H1 (cell line): Measurements from ENCODE around the gene ARHGAP27. TPM values are rescaled to one million over a fixed set of nuclear protein-coding genes. Genes with fewer than 3 reads are reported as not detected.
"Not testable (repeated sequence)": the region's sequence is repeated elsewhere in the genome, so short reads cannot be mapped to it uniquely, and the experiment has no call there.

Source experiments
- CTCF ChIA-PET: fragments of 300-600 bp; sonication (Branson Sonifier 250); formaldehyde crosslinking; loops from one replicate; lab custom pipeline; 2021; ENCODE audit not compliant: partially characterized antibody; lab: Charles Lee
- POLR2A ChIA-PET: fragments of 300-600 bp; sonication (Branson Sonifier 250); formaldehyde crosslinking; loops from one replicate; lab custom pipeline; 2021; ENCODE audit warnings: inconsistent platforms; ENCODE audit not compliant: partially characterized antibody; lab: Charles Lee
- DNase-seq, 2 experiments: peaks; one replicate each; pipeline versions ENCODE4 v3.0.0 to v3.0.0-alpha.2; 2010 to 2022; ENCODE audit warnings: low spot score in 2 of 2, low read depth in 1 of 2, mixed read lengths in 1 of 2
- FAIRE-seq: peaks from 2 replicates; lab custom pipeline; 2011; peaks lifted over from hg19 to GRCh38; lab: Jason Lieb, UNC
- H2AFZ ChIP-seq: 2 replicates; pipeline ENCODE4 v1.8.1; 2012; ENCODE audit warnings: low read length, inconsistent platforms
- H2AK5ac ChIP-seq: 2 replicates; pipeline ENCODE4 v1.6.1; 2013; ENCODE audit warnings: low read depth, low read length
- H2BK120ac ChIP-seq: replicated peaks from 2 replicates; pipeline ENCODE3; 2013; ENCODE audit warnings: low read depth, low read length, inconsistent platforms
- H2BK12ac ChIP-seq: 2 replicates; pipeline ENCODE4 v1.6.1; 2013; ENCODE audit warnings: low read depth, low read length
- H2BK15ac ChIP-seq: 2 replicates; pipeline ENCODE4 v1.6.1; 2013; ENCODE audit warnings: low read length
- H2BK20ac ChIP-seq: 2 replicates; pipeline ENCODE4 v1.6.1; 2013; ENCODE audit warnings: low read length
- H2BK5ac ChIP-seq: 2 replicates; pipeline ENCODE4 v1.6.1; 2013; ENCODE audit warnings: low read depth, low read length
- H3K14ac ChIP-seq: 2 replicates; pipeline ENCODE4 v1.6.1; 2013; ENCODE audit warnings: inconsistent platforms; ENCODE audit not compliant: insufficient read length
- H3K18ac ChIP-seq: 2 replicates; pipeline ENCODE4 v1.6.1; 2013; ENCODE audit warnings: low read length; ENCODE audit errors: extremely low read depth
- H3K23ac ChIP-seq: 2 replicates; pipeline ENCODE4 v1.6.1; 2013; ENCODE audit warnings: inconsistent platforms; ENCODE audit not compliant: insufficient read length
- H3K23me2 ChIP-seq: 2 replicates; pipeline ENCODE4 v1.6.1; 2013; ENCODE audit warnings: low read depth, low read length
- H3K27ac ChIP-seq: 2 replicates; pipeline ENCODE4 v1.6.1; 2011; ENCODE audit warnings: low read depth, low read length, inconsistent platforms
- H3K27me3 ChIP-seq, 4 experiments: replicated peaks in 1 of 4; 1 replicate in 1 of 4; 2 replicates in 3 of 4; pipeline versions ENCODE4 v1.6.1 to v1.8.1; 2011 to 2013; ENCODE audit warnings: low read length in 3 of 4, mild to moderate bottlenecking in 3 of 4, inconsistent platforms in 2 of 4, mixed read lengths in 2 of 4, moderate library complexity in 1 of 4; ENCODE audit not compliant: control insufficient read depth in 3 of 4, insufficient read depth in 3 of 4; ENCODE audit errors: extremely low read depth in 1 of 4
- H3K36me3 ChIP-seq, 4 experiments: 2 replicates each; pipeline versions ENCODE4 v1.6.1 to v1.8.1; 2011 to 2013; ENCODE audit warnings: mild to moderate bottlenecking in 4 of 4, low read length in 3 of 4, moderate library complexity in 2 of 4, control low read depth in 1 of 4, inconsistent platforms in 1 of 4; ENCODE audit not compliant: insufficient read depth in 4 of 4, control insufficient read depth in 2 of 4
- H3K4ac ChIP-seq: replicated peaks from 2 replicates; pipeline ENCODE3; 2013; ENCODE audit warnings: low read length, low read depth, mixed read lengths, inconsistent platforms; ENCODE audit not compliant: insufficient read length
- H3K4me1 ChIP-seq, 4 experiments: replicated peaks in 1 of 4; 1 replicate in 1 of 4; 2 replicates in 3 of 4; pipeline versions ENCODE4 v1.6.1 to v1.8.1; 2011 to 2013; ENCODE audit warnings: low read length in 3 of 4, inconsistent platforms in 2 of 4, mixed read lengths in 1 of 4; ENCODE audit not compliant: insufficient read depth in 4 of 4, control insufficient read depth in 3 of 4
- H3K4me2 ChIP-seq, 2 experiments: 2 replicates each; pipeline versions ENCODE4 v1.6.1 to v1.8.1; 2011 to 2013; ENCODE audit warnings: low read depth in 2 of 2, low read length in 2 of 2, control low read depth in 1 of 2, inconsistent platforms in 1 of 2, mild to moderate bottlenecking in 1 of 2; ENCODE audit not compliant: insufficient read depth in 1 of 2
- H3K4me3 ChIP-seq, 4 experiments: fragments of 200-600, 300-600 bp in 1 of 4; sonication (generic), shearing (Covaris generic), sonication (Bioruptor Twin) in 1 of 4; 2 replicates each; pipeline versions ENCODE4 v1.5.1 to v1.8.1; 2011 to 2016; ENCODE audit warnings: low read length in 4 of 4, low read depth in 3 of 4, control low read depth in 2 of 4, inconsistent platforms in 2 of 4, mild to moderate bottlenecking in 2 of 4, mixed read lengths in 1 of 4, moderate library complexity in 1 of 4; ENCODE audit not compliant: insufficient read depth in 2 of 4; ENCODE audit errors: extremely low read depth in 1 of 4
- H3K56ac ChIP-seq: replicated peaks from 2 replicates; pipeline ENCODE3; 2013; ENCODE audit warnings: low read depth, mild to moderate bottlenecking, mixed read lengths, low read length, inconsistent platforms; ENCODE audit not compliant: insufficient read length
- H3K79me1 ChIP-seq: 2 replicates; pipeline ENCODE4 v1.6.1; 2013; ENCODE audit warnings: low read depth, low read length, control low read depth
- H3K79me2 ChIP-seq, 2 experiments: 2 replicates each; pipeline versions ENCODE4 v1.6.1 to v1.8.1; 2012 to 2013; ENCODE audit warnings: low read length in 2 of 2, mild to moderate bottlenecking in 2 of 2, inconsistent platforms in 1 of 2; ENCODE audit not compliant: insufficient read depth in 2 of 2, control insufficient read depth in 1 of 2
- H3K9ac ChIP-seq, 4 experiments: replicated peaks in 1 of 4; 1 replicate in 1 of 4; 2 replicates in 3 of 4; pipeline versions ENCODE4 v1.6.1 to v1.8.1; 2011 to 2013; ENCODE audit warnings: low read depth in 3 of 4, low read length in 3 of 4, control low read depth in 2 of 4, mild to moderate bottlenecking in 2 of 4, moderate library complexity in 2 of 4, inconsistent platforms in 1 of 4; ENCODE audit errors: extremely low read depth in 1 of 4
- H3K9me3 ChIP-seq, 2 experiments: 2 replicates each; pipeline versions ENCODE4 v1.6.1 to v1.8.1; 2012 to 2013; ENCODE audit warnings: mild to moderate bottlenecking in 2 of 2, moderate library complexity in 2 of 2, control low read depth in 1 of 2, inconsistent platforms in 1 of 2, low read depth in 1 of 2, low read length in 1 of 2, mixed read lengths in 1 of 2; ENCODE audit not compliant: insufficient read depth in 2 of 2
- H4K20me1 ChIP-seq, 2 experiments: replicated peaks in 1 of 2; 2 replicates each; pipeline versions ENCODE3 to v1.8.1; 2011 to 2013; ENCODE audit warnings: inconsistent platforms in 2 of 2, low read length in 2 of 2, mild to moderate bottlenecking in 1 of 2; ENCODE audit not compliant: insufficient read depth in 2 of 2, control insufficient read depth in 1 of 2
- H4K5ac ChIP-seq: 2 replicates; pipeline ENCODE4 v1.6.1; 2013; ENCODE audit warnings: low read length, low read depth, mixed read lengths, inconsistent platforms; ENCODE audit not compliant: insufficient read length
- H4K8ac ChIP-seq: 2 replicates; pipeline ENCODE4 v1.8.0; 2013; ENCODE audit warnings: mild to moderate bottlenecking, moderate library complexity, low read length, inconsistent platforms; ENCODE audit not compliant: insufficient read depth; ENCODE audit errors: extremely low read depth
- H4K91ac ChIP-seq: replicated peaks from 2 replicates; pipeline ENCODE3; 2013; ENCODE audit warnings: low read length, mixed read lengths, inconsistent platforms; ENCODE audit not compliant: insufficient read length
- WGBS, 2 experiments: shearing (Covaris generic) in 1 of 2; methylation state at CpG; one replicate each; pipeline versions ENCODE4 v1.1.6 to v1.1.7; 2013 to 2015; ENCODE audit warnings: low lambda C conversion rate in 2 of 2, mixed read lengths in 2 of 2, inconsistent platforms in 1 of 2, low coverage in 1 of 2, missing lambda C conversion rate in 1 of 2; ENCODE audit not compliant: insufficient replicate concordance in 2 of 2, insufficient coverage in 1 of 2, insufficient read length in 1 of 2; ENCODE audit errors: extremely low coverage in 1 of 2, missing lambda C conversion rate in 1 of 2; 5-methylcytosine and 5-hydroxymethylcytosine counted together
- polyA plus RNA-seq, 7 experiments: library from polyadenylated mRNA; depleted of rRNA in 3 of 7; stranded (reverse) in 5 of 7; unstranded in 2 of 7; fragments of >200 nt in 5 of 7; fragments of 200-250 nt in 2 of 7; gene quantifications; 1 replicate in 5 of 7; 2 replicates in 1 of 7; 4 replicates in 1 of 7; pipeline versions ENCODE4 v1.2.1 to v1.2.3, GENCODE V29; 2011 to 2013; ENCODE audit warnings: missing spikeins in 2 of 7, mixed read lengths in 2 of 7
- total RNA-seq: library from RNA; stranded (reverse); fragmentation: NEBNext Ultra II Directional; extraction: Animal tissue kit (Norgen Biotek cat#: 25700); gene quantifications from 2 replicates; pipeline ENCODE4 v1.2.1, GENCODE V29; 2021

ARHGAP27 gene
- total and polyA plus RNA-seq, 2 of the 8 experiments (the other 6 are each of a cell fraction or from before 2014, with no cell fraction given) = 11.6 to 13.1 TPM

DNA sequence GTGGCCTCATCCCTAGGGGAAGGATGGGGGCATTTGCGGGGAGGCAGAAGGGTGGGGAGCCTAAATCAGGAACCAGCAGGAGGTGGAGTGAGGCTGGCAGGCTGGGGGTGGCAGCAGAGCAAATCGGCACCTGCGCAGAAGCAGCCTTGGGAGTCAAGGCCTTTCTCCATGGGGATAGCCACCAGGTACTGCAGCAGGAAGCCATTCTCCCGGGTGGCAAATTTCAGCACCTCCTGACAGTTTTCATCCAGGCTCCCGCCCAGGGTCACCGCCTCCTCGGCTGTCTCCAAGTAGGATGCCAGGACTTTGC, 20.5 kb upstream of the ARHGAP27 start:
- H4K5ac ChIP-seq, H3K27me3 ChIP-seq, H3K14ac ChIP-seq, H3K56ac ChIP-seq, H4K8ac ChIP-seq, H2BK120ac ChIP-seq, H3K18ac ChIP-seq, H4K20me1 ChIP-seq, H3K79me1 ChIP-seq, H3K4me2 ChIP-seq, H3K36me3 ChIP-seq, H2BK15ac ChIP-seq, CTCF ChIA-PET, H3K23ac ChIP-seq, DNase-seq, FAIRE-seq, H2AK5ac ChIP-seq, H4K91ac ChIP-seq, H3K9ac ChIP-seq, H3K9me3 ChIP-seq, POLR2A ChIA-PET, H3K4ac ChIP-seq, H3K4me3 ChIP-seq, H2BK20ac ChIP-seq, H3K79me2 ChIP-seq, H2BK5ac ChIP-seq, H2BK12ac ChIP-seq, H3K27ac ChIP-seq, H2AFZ ChIP-seq, H3K4me1 ChIP-seq, H3K23me2 ChIP-seq: not testable (repeated sequence)
- 94% methylated on average over 3 of the region's 7 CpGs; no CpG with 5 or more reads in 1 of the 2 experiments for WGBS, 2 experiments

DNA sequence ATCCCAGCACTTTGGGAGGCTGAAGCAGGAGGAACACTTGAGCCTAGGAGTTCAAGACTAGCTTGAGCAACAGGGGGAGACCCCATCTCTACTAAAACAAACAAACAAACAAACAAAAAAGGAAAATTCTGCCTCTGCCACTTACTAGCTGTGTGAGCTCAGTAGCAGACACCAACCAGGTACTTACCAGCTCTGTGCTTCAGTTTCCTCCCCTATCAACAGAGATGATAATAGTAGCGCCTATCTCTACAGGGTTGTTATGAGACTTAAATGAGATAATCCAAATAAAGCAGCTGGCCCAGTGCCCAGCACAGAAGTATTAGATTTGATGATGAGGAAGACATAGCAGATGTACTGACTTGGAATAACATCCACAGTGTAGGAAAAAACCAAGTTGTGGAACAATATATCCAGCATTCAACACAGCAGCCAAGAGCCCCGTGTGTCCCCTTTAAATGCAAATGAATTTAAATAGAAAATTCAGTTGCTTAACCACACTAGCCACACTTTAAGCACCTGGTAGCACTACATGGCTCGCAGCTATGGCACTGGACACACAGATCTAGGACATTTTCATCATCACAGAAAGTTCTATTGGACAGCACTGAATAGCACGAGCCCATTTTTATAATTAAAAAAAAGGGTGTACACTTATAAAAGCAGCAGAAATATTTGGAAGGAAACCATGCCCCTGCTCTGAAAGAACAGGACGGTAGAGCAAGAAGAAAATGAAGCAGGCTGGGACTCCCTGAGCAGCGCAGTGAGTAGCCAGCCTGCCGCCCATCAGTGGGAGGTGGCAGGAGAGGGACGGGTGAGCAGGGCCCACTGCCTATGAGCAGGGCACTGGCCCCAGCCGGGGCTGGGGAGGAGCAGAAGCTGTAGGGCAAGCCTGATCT, 19.9 kb upstream of the ARHGAP27 start:
- H3K14ac ChIP-seq, H2AFZ ChIP-seq, H4K20me1 ChIP-seq, FAIRE-seq, H4K8ac ChIP-seq, H3K36me3 ChIP-seq, H3K9ac ChIP-seq, H2BK20ac ChIP-seq, H3K23me2 ChIP-seq, H3K18ac ChIP-seq, CTCF ChIA-PET, H4K5ac ChIP-seq, H2BK15ac ChIP-seq, H3K9me3 ChIP-seq, H3K4me3 ChIP-seq, DNase-seq, H2BK12ac ChIP-seq, H3K79me2 ChIP-seq, H2AK5ac ChIP-seq, H3K79me1 ChIP-seq, H3K27me3 ChIP-seq, H3K27ac ChIP-seq, H3K4me1 ChIP-seq, H3K4ac ChIP-seq, H3K56ac ChIP-seq, H2BK120ac ChIP-seq, H2BK5ac ChIP-seq, H4K91ac ChIP-seq, H3K23ac ChIP-seq, H3K4me2 ChIP-seq, POLR2A ChIA-PET: not testable (repeated sequence)
- WGBS, 2 experiments = 77% methylated on average over 9 of the region's 9 CpGs; no CpG with 5 or more reads in 1 of the 2 experiments
